GM19240 (cell line): ENCODE measurements around the gene AATF.

Source experiments
- DNase-seq: peaks from one replicate; pipeline ENCODE4 v3.0.0; 2011; ENCODE audit warnings: low spot score; ENCODE audit not compliant: insufficient read length

AATF gene

GRCh38 chr17:37041932-37042331 lies 93.2 kb downstream of the AATF start:
- DNase-seq, result no peak

GRCh38 chr17:37043201-37043600 lies 94.4 kb downstream of the AATF start:
- DNase-seq, result no peak

- no peak for DNase-seq
Observed at GRCh38 chr17:37045351-37045922, 96.7 kb downstream of the AATF start.

DNA sequence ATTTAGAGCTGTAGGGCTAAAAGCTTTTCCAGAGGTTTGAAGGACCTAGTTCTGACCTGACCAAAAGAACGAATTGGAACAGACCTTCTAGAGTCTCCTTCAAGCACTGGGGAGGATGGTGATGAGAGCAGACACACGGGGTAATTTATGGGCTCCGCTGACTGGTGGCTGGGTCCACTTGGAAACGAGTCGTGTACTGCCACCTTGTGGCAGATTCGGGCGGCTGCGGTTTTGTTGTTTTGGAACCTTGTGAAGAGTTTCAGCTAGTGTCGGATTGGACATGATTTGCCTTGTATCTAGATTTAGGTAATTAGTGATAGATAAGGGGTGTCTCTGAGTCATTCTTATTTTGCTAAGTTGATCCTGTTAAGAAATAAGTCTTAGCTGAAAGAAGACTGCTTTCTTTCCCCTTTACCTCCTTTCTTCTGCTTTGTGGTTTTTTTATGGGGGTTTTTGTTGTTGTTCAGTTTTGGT lies 98.9 kb downstream of the AATF start:
- peak; percentile 62 for DNase-seq

DNA sequence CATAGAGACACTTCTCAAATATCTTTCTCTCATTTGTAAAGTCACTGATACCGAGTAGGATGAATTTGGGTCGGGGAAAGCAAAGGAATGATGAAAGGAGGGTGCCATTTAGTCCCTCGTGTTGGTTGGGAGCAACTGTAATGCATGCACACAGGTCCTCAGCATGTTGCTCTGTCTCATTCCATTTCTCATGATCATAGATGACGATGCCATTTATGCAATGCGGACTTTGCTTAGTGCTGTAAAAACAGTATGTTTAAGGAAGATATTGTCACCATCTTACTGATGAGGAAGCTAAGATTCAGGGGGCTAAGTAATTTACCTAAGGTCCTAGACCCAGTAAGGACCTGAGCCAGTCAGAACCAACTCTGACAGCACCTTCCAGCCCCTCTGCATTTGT lies 100.1 kb downstream of the AATF start:
- no peak for DNase-seq

GRCh38 chr17:37050920-37051319 lies 102.2 kb downstream of the AATF start:
- no peak for DNase-seq

GRCh38 chr17:37051381-37051780 lies 102.6 kb downstream of the AATF start:
- DNase-seq, result no peak

GRCh38 chr17:37051833-37052232 lies 103.1 kb downstream of the AATF start:
- no peak for DNase-seq

DNA sequence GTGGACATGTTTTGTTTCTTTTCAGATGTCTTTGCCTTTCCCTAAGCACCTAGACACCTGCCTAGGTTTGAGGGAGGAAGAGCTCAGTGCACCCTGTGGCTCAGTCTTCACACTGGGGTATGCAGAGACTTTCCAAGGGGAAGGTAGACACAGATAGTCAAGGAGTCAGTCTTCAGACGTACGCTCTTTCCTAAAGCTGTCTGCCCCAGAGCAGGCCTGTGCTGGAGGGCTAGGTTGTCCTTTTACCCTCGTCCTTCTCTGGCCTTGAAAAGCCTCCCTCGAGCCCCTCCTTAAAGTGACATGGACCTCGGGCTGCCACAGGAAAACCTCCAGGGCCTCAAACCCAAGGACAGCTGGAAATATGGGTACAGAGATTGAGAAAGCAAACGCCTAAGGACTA lies 103.7 kb downstream of the AATF start:
- DNase-seq, result no peak

- no peak for DNase-seq
Observed at GRCh38 chr17:37054894-37055293, 106.1 kb downstream of the AATF start.

DNA sequence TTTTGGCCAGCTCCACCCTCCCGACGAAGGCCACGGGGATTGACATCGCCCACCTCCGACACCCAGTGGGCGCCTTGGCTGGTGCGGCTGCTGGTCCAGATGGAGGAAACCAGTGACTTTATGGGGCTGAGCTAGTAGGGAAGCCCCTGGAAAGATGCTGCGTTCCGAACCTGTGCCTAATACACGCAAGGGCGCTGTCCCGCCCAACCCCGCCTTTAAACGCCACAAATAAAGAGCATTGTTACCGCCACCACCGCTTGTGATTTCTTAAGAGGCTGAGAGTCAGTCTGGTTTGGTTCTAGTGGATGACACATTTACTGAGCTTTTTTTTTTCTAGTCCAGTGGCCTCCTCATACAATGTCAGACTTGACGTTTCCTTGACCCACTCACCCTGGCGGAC lies 107.9 kb downstream of the AATF start:
- no peak for DNase-seq

DNA sequence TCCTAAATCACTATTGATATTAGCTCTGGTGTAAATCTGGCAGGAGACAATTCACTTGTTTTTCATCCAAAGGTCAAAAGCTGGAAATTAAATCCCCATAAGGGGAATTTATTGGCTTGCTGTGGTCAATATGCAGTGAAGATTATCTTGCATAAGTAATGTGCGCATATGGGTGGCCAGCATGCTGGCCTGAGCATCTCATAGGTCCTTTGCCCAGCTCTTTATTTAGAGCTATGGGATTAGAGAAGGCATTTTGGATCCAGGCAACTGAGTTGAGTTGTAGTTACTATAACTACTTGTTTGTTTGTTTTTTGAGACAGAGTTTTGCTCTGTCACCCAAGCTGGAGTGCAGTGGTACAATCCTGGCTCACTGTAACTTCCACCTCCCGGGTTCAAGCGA lies 110.7 kb downstream of the AATF start:
- DNase-seq, result no peak

DNA sequence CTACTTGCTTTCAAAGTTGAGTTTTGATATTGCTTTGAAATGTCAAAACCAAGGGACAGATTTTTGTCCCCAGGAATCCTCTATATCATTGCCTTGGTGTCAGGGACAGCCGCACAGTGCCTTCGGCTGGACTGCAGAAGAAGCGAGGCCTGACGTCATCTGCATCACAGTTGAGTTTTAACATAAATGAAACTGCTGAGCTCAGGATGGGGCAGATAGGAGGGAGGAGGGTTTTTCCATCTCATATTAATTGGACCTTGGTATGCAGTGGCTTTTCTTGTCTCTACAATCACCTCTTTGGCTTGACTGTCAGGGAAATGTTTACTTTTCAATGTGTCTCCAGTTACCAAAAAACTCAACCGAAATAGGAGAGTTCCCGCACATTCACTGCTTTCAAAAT lies 111.3 kb downstream of the AATF start:
- DNase-seq, result no peak

DNA sequence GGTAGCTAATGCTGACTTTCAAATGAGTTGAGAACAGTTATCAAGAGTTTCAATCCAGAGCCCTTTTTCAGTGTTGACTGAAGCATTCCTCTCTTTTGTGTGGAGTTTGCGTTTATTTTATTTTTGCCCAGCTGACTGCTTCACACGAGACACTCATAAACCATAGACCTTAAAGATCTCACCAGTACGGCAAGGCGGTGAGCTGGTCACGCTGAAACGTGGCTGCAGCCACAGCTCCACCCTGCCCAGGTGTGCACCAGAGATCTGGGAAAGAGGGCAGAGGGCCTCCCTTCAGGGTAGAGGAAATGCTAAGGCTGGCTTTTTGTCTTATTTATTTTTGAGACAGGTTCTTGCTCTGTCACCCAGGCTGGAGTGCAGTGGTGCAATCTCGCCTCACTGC lies 112.2 kb downstream of the AATF start:
- DNase-seq, result no peak

GRCh38 chr17:37062021-37062420 lies 113.3 kb downstream of the AATF start:
- DNase-seq, result no peak

- no peak for DNase-seq
Observed at GRCh38 chr17:37064206-37064605, 115.5 kb downstream of the AATF start.

- no peak for DNase-seq
Observed at GRCh38 chr17:37064956-37065355, 116.2 kb downstream of the AATF start.

- no peak for DNase-seq
Observed at GRCh38 chr17:37065486-37066321, 117.0 kb downstream of the AATF start.

GRCh38 chr17:37066322-37067255 lies 117.8 kb downstream of the AATF start:
- DNase-seq, result no peak

- no peak for DNase-seq
Observed at GRCh38 chr17:37067555-37068111, 118.9 kb downstream of the AATF start.

GRCh38 chr17:37068266-37068665 lies 119.5 kb downstream of the AATF start:
- DNase-seq, result no peak

GRCh38 chr17:37069087-37069486 lies 120.3 kb downstream of the AATF start:
- no peak for DNase-seq
